ENCODE data around the gene IGDCC3. TPM values are rescaled to one million over a fixed set of nuclear protein-coding genes. Genes with fewer than 3 reads are reported as not detected.

Gene IGDCC3
- total RNA-seq, 1 donor: not detected

DNA sequence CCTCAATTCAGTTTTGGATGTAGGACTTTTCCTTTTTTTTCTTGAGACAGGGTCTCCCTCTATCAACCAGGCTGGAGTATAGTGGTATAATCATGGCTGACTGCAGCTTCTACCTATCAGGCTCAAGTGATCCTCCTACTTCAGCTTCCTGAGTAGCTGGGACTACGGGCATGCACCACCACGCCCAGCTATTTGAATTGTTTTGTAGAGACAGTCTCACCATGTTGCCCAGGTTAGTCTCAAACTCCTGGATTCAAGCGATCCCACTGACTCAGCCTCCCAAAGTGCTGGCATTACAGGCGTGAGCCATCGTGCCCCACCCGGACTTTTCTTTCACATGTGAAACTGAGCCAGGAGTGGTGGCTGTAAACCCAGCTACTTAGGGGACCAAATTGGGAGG, 69.8 kb downstream of the IGDCC3 start:
- DNase-seq (ENCODE audit: low read depth): no peak
- TF ChIP-seq, protein P1, sequence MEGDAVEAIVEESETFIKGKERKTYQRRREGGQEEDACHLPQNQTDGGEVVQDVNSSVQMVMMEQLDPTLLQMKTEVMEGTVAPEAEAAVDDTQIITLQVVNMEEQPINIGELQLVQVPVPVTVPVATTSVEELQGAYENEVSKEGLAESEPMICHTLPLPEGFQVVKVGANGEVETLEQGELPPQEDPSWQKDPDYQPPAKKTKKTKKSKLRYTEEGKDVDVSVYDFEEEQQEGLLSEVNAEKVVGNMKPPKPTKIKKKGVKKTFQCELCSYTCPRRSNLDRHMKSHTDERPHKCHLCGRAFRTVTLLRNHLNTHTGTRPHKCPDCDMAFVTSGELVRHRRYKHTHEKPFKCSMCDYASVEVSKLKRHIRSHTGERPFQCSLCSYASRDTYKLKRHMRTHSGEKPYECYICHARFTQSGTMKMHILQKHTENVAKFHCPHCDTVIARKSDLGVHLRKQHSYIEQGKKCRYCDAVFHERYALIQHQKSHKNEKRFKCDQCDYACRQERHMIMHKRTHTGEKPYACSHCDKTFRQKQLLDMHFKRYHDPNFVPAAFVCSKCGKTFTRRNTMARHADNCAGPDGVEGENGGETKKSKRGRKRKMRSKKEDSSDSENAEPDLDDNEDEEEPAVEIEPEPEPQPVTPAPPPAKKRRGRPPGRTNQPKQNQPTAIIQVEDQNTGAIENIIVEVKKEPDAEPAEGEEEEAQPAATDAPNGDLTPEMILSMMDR (IDR thresholded peaks at IDR 0.05; ENCODE audit: insufficient read depth, low read length): no peak
- no peak overlapping the region for H3K4me3 ChIP-seq (ENCODE audit: low read depth, low read length)

DNA sequence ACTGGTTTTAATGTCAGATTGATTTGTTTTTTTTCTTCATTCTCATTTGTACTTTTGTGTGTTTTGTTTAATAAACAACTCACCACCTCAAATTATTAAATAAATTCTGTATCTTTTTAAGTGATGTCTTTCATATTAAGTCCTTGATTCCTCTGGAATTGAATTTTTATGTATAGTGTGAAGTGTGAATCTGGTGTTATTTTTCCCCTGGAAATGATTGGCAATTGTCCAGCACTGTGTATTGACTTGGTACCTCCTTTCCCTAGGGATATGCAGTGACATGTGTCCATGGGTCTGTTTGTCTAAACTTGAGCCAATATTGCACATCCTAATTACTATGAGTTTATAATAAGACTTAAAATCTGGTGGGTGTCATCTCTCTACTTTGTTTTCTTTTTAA, 71.3 kb downstream of the IGDCC3 start:
- no peak for DNase-seq (ENCODE audit: low read depth)
- TF ChIP-seq, protein P1 (IDR thresholded peaks at IDR 0.05; ENCODE audit: insufficient read depth, low read length): no peak
- no peak overlapping the region for H3K4me3 ChIP-seq (ENCODE audit: low read depth, low read length)

DNA sequence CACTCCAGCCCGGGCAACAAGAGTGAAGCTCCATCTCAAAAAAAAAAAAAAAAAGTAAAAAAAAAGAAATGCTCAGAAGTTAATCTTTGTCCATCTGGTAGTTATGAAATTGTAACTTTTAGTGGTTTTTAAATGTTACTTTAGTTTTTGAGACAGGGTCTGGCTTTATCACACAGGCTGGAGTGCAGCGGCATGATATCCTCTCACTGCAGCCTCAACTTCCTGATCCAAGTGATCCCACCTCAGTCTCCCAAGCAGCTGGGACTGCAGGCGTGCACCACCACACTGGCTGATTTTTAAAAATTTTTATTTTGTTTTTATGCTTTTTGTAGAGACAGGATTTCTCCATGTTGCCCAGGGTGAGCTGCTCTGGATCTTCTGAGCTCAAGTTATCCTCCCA, 72.0 kb downstream of the IGDCC3 start:
- no peak overlapping the region for H3K4me3 ChIP-seq (ENCODE audit: low read depth, low read length)
- TF ChIP-seq, protein P1 (IDR thresholded peaks at IDR 0.05; ENCODE audit: insufficient read depth, low read length): no peak

DNA sequence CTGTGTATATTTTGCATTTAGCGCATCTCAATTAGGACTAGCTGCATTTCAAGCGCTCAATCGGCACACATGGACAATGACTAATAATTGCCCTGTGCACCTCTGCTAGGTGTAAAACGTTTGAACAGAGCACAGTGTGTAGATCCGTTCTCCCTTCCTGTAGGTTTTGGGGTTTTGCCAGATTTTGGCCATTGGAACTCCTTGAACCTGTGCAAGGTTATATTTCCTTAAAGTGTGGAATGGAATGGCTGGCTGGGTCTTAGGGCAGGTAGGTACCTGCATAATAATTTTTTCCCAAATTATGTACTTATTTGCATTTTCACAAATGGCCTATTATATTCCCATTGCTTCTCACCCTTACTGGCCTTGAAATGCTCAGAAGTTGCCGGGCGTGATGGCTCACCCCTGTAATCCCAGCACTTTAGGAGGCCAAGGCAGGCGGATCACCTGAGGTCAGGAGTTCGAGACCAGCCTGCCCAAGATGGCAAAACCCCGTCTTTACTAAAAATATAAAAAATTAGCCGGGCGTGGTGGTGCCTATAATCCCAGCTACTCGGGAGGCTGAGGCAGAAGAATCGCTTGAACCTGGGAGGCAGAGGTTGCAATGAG, 72.5 kb downstream of the IGDCC3 start:
- H3K4me3 ChIP-seq (ENCODE audit: low read depth, low read length): peak overlapping the region; percentile 11
- DNase-seq (ENCODE audit: low read depth): no peak
- TF ChIP-seq, protein P1 (IDR thresholded peaks at IDR 0.05; ENCODE audit: insufficient read depth, low read length): no peak

More for the DNA sequence above, 72.0 kb downstream of the IGDCC3 start:
- DNase-seq (ENCODE audit: low read depth): no peak

DNA sequence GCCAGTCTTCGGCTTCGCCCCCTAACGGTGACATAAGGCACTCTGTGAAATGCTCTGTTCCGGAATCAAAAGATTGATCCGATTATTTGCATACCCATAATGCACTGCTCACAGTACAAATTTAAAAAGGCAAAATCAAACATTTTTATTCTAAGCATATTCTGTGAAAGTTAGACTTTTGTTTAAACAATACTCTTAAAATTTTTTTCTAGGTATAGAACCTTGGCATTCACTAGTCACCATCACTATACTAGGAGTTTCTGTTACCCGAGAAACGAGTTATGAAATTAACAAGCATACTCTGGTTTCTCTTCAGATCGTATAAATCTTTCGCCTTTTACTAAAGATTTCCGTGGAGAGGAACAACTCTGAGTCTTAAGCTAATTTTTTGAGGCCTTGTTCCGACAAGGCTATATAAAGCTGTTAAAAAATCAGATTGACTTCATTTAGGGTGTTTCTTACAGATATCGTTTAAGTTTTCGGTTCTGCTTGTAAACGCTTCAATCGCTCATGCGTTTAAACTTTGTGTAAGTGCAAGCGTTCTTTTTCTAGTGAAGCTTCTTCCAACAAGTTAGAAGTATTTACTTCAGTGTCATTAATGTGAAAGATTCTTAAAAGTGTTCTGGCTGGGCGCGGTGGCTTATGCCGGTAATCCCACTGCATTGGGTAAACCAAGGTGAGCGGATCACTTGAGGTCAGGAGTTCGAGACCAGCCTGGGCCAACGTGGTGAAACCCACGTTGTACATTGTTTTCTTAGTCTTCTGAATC, 73.2 kb downstream of the IGDCC3 start, which contains the start of gene RNU5B-1:
TSS of gene RNU5B-1 (plus strand) at position 297 of the 769 bp plus-strand sequence.
- TF ChIP-seq, protein P1 (IDR thresholded peaks at IDR 0.05; ENCODE audit: insufficient read depth, low read length): peak; percentile 97
- peak; percentile 98 for DNase-seq (ENCODE audit: low read depth)
- peak within 1 kb of the TSS; percentile 58 for H3K4me3 ChIP-seq (ENCODE audit: low read depth, low read length)

DNA sequence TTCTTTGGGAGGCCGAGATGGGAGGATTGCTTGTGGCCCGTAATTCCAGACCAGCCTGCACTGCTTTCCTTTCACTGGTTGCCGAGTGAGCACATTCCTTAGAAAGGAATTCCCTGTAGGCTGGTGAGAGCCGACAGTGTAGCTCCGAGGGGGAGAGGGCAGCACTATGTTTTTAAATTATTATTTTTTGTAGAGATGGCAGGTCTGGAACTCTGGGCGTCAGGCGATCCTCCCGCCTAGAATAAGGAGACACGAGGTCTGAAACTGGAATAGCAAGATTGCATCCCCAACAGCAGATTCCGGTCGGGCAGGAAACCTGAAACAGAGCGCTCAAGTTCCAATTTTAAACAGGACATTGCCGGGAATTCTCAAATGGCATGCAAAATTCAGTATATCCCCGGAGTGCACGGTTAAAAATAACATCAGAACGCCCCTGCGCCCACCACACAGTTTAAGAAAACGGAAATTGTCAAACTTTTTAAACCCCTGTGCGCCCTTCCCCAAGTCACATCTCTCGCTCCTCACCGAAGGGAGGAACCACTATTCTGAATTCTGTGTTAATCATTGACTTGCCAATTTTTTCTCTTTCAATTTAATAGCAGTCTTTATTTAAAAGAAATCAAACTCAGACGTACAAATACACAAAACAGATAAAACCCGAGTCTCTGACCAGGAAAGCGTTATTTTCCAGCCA, 74.0 kb downstream of the IGDCC3 start:
- TF ChIP-seq, protein P1 (IDR thresholded peaks at IDR 0.05; ENCODE audit: insufficient read depth, low read length): no peak
- DNase-seq (ENCODE audit: low read depth): peak; percentile 62

More for the DNA sequence above, 74.0 kb downstream of the IGDCC3 start:
- H3K4me3 ChIP-seq (ENCODE audit: low read depth, low read length): peak overlapping the region; percentile 58
